WTC11 (cell line): ENCODE data around the gene TXNIP. TPM values are rescaled to one million over a fixed set of nuclear protein-coding genes. Genes with fewer than 3 reads are reported as not detected.

Experiments used
- ATAC-seq: fragments of 200-7000 bp; cut with Tn5 transposase; 2 replicates; pipeline ENCODE4 v1.10.0; 2021; ENCODE audit warnings: mild to moderate bottlenecking, moderate library complexity
- CTCF ChIA-PET: fragments of 300-600 bp; sonication (Branson Sonifier 250); formaldehyde crosslinking; loops from one replicate; lab custom pipeline; 2021; ENCODE audit warnings: antibody characterized with exemption; lab: Charles Lee
- POLR2A ChIA-PET: fragments of 350-600 bp; sonication (Branson Sonifier 250); formaldehyde crosslinking; loops from one replicate; lab custom pipeline; 2021; ENCODE audit warnings: antibody characterized with exemption; lab: Charles Lee
- DNase-seq: peaks from one replicate; pipeline ENCODE4 v3.0.0; 2021; ENCODE audit warnings: low spot score
- H3K27ac Mint-ChIP-seq: 2 replicates; pipeline ENCODE4 v1.8.0; 2021; ENCODE audit warnings: mixed read lengths
- H3K27me3 Mint-ChIP-seq: 2 replicates; pipeline ENCODE4 v1.8.0; 2021; ENCODE audit warnings: low read depth, mild to moderate bottlenecking, moderate library complexity, mixed read lengths
- H3K36me3 Mint-ChIP-seq: 2 replicates; pipeline ENCODE4 v1.8.0; 2021; ENCODE audit warnings: mixed read lengths
- H3K4me1 Mint-ChIP-seq: 2 replicates; pipeline ENCODE4 v1.8.0; 2022; ENCODE audit warnings: mixed read lengths
- H3K4me3 Mint-ChIP-seq: 2 replicates; pipeline ENCODE4 v1.8.0; 2021; ENCODE audit warnings: mild to moderate bottlenecking, moderate library complexity, mixed read lengths
- H3K9me3 Mint-ChIP-seq: 2 replicates; pipeline ENCODE4 v1.8.0; 2021; ENCODE audit warnings: mixed read lengths
- EMX1 ChIP-seq: fragments of 250-450 bp; sonication (Bioruptor Pico); IDR thresholded peaks from 2 replicates; pipeline ENCODE4 v1.8.0; 2021; ENCODE audit warnings: mild to moderate bottlenecking
- ESRRA ChIP-seq: sonication (generic); formaldehyde crosslinking; IDR thresholded peaks from 2 replicates; pipeline ENCODE4 v1.8.1; 2022; ENCODE audit warnings: mild to moderate bottlenecking, missing genetic modification reagents, borderline replicate concordance
- FOXK1 ChIP-seq: sonication (generic); formaldehyde crosslinking; IDR thresholded peaks from 2 replicates; pipeline ENCODE4 v1.8.0; 2022; ENCODE audit warnings: mild to moderate bottlenecking, moderate library complexity, missing genetic modification reagents
- FOXP1 ChIP-seq: sonication (generic); formaldehyde crosslinking; IDR thresholded peaks from 2 replicates; pipeline ENCODE4 v1.8.0; 2022; ENCODE audit warnings: missing genetic modification reagents, mild to moderate bottlenecking, moderate library complexity, borderline replicate concordance
- HMGA2 ChIP-seq: fragments of 250-450 bp; sonication (Bioruptor Pico); IDR thresholded peaks from 2 replicates; pipeline ENCODE4 v1.4.0; 2021; ENCODE audit warnings: mild to moderate bottlenecking, moderate library complexity
- MYBL2 ChIP-seq: sonication (generic); formaldehyde crosslinking; IDR thresholded peaks from 2 replicates; pipeline ENCODE4 v1.8.1; 2023; ENCODE audit warnings: mild to moderate bottlenecking, moderate library complexity, missing genetic modification reagents
- NFE2L1 ChIP-seq: sonication (generic); formaldehyde crosslinking; IDR thresholded peaks from 2 replicates; pipeline ENCODE4 v1.8.1; 2023; ENCODE audit warnings: missing genetic modification reagents
- NR3C1 ChIP-seq: sonication (generic); formaldehyde crosslinking; conservative IDR thresholded peaks from 2 replicates; pipeline ENCODE4 v1.8.1; 2023; ENCODE audit warnings: low read depth, mild to moderate bottlenecking, missing genetic modification reagents
- RELA ChIP-seq: sonication (generic); formaldehyde crosslinking; IDR thresholded peaks from 2 replicates; pipeline ENCODE4 v1.8.1; 2022; ENCODE audit warnings: missing genetic modification reagents, mild to moderate bottlenecking, borderline replicate concordance
- SOX15 ChIP-seq: fragments of 250-450 bp; sonication (Bioruptor Pico); IDR thresholded peaks from 2 replicates; pipeline ENCODE4 v1.9.0; 2021; ENCODE audit warnings: mild to moderate bottlenecking
- SP1 ChIP-seq: sonication (generic); formaldehyde crosslinking; conservative IDR thresholded peaks from 2 replicates; pipeline ENCODE4 v1.8.1; 2022; ENCODE audit warnings: missing genetic modification reagents
- ZNF263 ChIP-seq: sonication (generic); formaldehyde crosslinking; IDR thresholded peaks from 2 replicates; pipeline ENCODE4 v1.8.1; 2022; ENCODE audit warnings: low read depth, mild to moderate bottlenecking, moderate library complexity, missing genetic modification reagents
- ZNF671 ChIP-seq: fragments of 250-450 bp; sonication (Bioruptor Pico); IDR thresholded peaks from 2 replicates; pipeline ENCODE4 v1.8.0; 2021; ENCODE audit warnings: mild to moderate bottlenecking
- total RNA-seq: library from RNA; stranded (reverse); gene quantifications from 3 replicates; pipeline ENCODE4 v1.2.3, GENCODE V29; 2021
- TF ChIP-seq, protein P1 (sequence below): sonication (generic); formaldehyde crosslinking; IDR thresholded peaks from 2 replicates; pipeline ENCODE4 v1.8.1; 2022; ENCODE audit warnings: mild to moderate bottlenecking, missing genetic modification reagents, moderate library complexity, borderline replicate concordance
- TF ChIP-seq, protein P2 (sequence below): sonication (generic); formaldehyde crosslinking; IDR thresholded peaks from 2 replicates; pipeline ENCODE4 v1.8.0; 2022; ENCODE audit warnings: mild to moderate bottlenecking, missing genetic modification reagents
- TF ChIP-seq, protein P3 (sequence below): sonication (generic); formaldehyde crosslinking; IDR thresholded peaks from 2 replicates; pipeline ENCODE4 v1.8.1; 2022; ENCODE audit warnings: low read depth, mild to moderate bottlenecking, moderate library complexity, missing genetic modification reagents, borderline replicate concordance
- TF ChIP-seq, protein P4 (sequence below): sonication (generic); formaldehyde crosslinking; conservative IDR thresholded peaks from 2 replicates; pipeline ENCODE4 v1.8.1; 2023; ENCODE audit warnings: mild to moderate bottlenecking, low read depth, missing genetic modification reagents, moderate library complexity
- TF ChIP-seq, protein P5 (sequence below): fragments of 250-450 bp; sonication (Bioruptor Pico); conservative IDR thresholded peaks from 2 replicates; pipeline ENCODE4 v1.9.0; 2021; ENCODE audit warnings: mild to moderate bottlenecking
- TF ChIP-seq, protein P6 (sequence below): sonication (generic); formaldehyde crosslinking; IDR thresholded peaks from 2 replicates; pipeline ENCODE4 v1.8.0; 2022; ENCODE audit warnings: mild to moderate bottlenecking, missing genetic modification reagents
- TF ChIP-seq, protein P7 (sequence below): sonication (generic); formaldehyde crosslinking; IDR thresholded peaks from 2 replicates; pipeline ENCODE4 v1.8.1; 2023; ENCODE audit warnings: mild to moderate bottlenecking, missing genetic modification reagents

Gene TXNIP
- total RNA-seq, 1 experiment from 2014 or later: 56.7 TPM

DNA sequence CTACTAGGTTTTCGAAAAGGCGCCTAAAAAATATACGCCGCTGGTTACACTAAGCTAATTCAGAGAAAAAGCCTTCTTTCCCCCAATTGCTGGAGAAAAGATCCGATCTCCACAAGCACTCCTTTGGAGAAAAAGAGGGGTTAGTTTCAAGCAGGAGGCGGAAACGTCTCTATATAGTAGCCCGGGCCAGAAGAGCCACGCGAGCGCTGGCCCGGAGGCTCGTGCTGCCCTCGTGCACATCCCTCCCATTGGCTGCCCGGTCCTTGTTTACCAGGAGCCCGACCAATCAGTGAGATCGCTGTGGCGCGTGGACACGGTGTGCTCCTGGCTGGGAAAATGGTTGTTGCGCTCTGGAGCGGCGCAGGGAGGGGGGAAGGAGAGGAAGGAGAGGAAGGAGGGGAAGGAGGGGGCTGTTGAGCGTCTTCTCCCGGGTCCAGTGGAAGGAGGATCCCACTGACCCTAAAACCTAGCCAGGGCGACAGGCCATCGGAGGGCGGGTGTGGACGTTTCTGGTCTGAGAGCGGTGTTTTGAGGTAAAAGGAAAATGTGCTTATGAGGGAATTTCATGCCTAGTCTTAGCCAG, at the start of gene TXNIP (continued):
- TF ChIP-seq, protein P1, sequence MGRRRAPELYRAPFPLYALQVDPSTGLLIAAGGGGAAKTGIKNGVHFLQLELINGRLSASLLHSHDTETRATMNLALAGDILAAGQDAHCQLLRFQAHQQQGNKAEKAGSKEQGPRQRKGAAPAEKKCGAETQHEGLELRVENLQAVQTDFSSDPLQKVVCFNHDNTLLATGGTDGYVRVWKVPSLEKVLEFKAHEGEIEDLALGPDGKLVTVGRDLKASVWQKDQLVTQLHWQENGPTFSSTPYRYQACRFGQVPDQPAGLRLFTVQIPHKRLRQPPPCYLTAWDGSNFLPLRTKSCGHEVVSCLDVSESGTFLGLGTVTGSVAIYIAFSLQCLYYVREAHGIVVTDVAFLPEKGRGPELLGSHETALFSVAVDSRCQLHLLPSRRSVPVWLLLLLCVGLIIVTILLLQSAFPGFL (CRISPR knock-in tag): no peak
- TF ChIP-seq EMX1 (CRISPR knock-in tag): no peak
- TF ChIP-seq FOXP1 (CRISPR knock-in tag): no peak; the same call in 1 of the 2 replicates
- TF ChIP-seq, protein P2, sequence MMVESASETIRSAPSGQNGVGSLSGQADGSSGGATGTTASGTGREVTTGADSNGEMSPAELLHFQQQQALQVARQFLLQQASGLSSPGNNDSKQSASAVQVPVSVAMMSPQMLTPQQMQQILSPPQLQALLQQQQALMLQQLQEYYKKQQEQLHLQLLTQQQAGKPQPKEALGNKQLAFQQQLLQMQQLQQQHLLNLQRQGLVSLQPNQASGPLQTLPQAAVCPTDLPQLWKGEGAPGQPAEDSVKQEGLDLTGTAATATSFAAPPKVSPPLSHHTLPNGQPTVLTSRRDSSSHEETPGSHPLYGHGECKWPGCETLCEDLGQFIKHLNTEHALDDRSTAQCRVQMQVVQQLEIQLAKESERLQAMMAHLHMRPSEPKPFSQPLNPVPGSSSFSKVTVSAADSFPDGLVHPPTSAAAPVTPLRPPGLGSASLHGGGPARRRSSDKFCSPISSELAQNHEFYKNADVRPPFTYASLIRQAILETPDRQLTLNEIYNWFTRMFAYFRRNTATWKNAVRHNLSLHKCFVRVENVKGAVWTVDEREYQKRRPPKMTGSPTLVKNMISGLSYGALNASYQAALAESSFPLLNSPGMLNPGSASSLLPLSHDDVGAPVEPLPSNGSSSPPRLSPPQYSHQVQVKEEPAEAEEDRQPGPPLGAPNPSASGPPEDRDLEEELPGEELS (CRISPR knock-in tag): peak; percentile 73
- peak; percentile 67 for TF ChIP-seq SP1 (CRISPR knock-in tag)
- TF ChIP-seq, protein P3, sequence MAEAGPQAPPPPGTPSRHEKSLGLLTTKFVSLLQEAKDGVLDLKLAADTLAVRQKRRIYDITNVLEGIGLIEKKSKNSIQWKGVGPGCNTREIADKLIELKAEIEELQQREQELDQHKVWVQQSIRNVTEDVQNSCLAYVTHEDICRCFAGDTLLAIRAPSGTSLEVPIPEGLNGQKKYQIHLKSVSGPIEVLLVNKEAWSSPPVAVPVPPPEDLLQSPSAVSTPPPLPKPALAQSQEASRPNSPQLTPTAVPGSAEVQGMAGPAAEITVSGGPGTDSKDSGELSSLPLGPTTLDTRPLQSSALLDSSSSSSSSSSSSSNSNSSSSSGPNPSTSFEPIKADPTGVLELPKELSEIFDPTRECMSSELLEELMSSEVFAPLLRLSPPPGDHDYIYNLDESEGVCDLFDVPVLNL (CRISPR knock-in tag): no peak
- no peak for TF ChIP-seq ZNF671 (CRISPR knock-in tag)
- TF ChIP-seq RELA (CRISPR knock-in tag): no peak
- no peak for TF ChIP-seq MYBL2 (CRISPR knock-in tag)
- TF ChIP-seq, protein P4, sequence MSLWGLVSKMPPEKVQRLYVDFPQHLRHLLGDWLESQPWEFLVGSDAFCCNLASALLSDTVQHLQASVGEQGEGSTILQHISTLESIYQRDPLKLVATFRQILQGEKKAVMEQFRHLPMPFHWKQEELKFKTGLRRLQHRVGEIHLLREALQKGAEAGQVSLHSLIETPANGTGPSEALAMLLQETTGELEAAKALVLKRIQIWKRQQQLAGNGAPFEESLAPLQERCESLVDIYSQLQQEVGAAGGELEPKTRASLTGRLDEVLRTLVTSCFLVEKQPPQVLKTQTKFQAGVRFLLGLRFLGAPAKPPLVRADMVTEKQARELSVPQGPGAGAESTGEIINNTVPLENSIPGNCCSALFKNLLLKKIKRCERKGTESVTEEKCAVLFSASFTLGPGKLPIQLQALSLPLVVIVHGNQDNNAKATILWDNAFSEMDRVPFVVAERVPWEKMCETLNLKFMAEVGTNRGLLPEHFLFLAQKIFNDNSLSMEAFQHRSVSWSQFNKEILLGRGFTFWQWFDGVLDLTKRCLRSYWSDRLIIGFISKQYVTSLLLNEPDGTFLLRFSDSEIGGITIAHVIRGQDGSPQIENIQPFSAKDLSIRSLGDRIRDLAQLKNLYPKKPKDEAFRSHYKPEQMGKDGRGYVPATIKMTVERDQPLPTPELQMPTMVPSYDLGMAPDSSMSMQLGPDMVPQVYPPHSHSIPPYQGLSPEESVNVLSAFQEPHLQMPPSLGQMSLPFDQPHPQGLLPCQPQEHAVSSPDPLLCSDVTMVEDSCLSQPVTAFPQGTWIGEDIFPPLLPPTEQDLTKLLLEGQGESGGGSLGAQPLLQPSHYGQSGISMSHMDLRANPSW (CRISPR knock-in tag): no peak
- no peak for TF ChIP-seq NR3C1 (CRISPR knock-in tag)
- peak; percentile 32; the same call in 1 of the 2 replicates for TF ChIP-seq NFE2L1 (CRISPR knock-in tag)
- TF ChIP-seq, protein P5, sequence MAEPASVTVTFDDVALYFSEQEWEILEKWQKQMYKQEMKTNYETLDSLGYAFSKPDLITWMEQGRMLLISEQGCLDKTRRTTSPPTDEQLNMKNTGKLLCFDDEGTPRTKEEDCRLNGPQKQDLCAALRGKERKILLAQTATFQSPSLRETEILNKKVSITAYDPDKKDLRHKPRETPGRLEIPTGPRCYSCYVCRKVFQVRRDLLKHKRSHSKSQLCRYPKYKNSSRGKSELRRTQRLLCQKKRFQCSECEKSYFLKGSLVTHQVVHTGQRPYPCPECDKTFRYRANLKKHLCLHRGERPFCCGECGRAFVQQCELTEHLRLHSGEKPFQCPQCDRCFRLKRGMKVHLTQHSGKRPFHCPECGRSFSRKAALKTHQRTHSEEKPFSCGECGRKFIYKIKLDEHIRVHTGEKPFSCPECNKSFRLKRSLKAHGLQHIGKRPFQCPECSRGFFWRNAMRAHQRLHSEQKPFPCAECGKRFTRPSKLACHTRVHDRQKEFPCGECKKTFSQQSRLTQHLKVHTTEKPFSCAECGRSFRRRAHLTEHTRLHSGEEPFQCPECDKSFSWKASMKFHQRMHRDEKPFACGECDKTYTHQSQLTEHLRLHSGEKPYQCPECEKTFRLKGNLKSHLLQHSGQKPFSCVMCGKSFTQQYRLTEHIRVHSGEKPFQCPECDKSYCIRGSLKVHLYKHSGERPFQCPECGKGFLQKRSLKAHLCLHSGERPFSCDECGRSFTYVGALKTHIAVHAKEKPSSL (CRISPR knock-in tag): no peak
- TF ChIP-seq HMGA2 (CRISPR knock-in tag): no peak
- TF ChIP-seq ESRRA (CRISPR knock-in tag): no peak

DNA sequence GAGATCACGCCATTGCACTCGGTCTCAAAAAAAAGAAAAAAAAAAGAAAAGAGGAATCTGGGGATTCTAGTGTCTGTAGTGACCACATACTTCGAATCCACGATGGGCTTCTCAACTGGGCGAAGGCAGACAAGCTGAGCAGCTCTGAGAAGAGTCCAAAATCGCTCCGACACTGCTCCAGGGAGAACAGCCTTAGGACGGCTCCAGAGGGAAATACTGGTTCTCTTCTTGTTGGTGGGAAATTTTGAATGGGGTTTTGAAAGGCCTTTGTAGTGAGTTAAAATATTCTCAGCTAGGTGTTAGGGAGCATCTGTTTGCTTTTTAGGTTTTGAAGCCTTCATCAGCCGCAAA, 43.4 kb upstream of the TXNIP start:
- H3K36me3 Mint-ChIP-seq: no peaks in the 10 kb centered on the region
- peaks cover 4% of the 10 kb centered on the region for H3K4me1 Mint-ChIP-seq
- peak overlapping the region; percentile 100 for H3K4me3 Mint-ChIP-seq
- DNase-seq (no peak), ATAC-seq (no peak)
- peaks cover 4% of the 10 kb centered on the region; the same call in 1 of the 2 replicates for H3K27me3 Mint-ChIP-seq
- H3K27ac Mint-ChIP-seq: no peak overlapping the region; the same call in 1 of the 2 replicates
- ChIA-PET POLR2A (interaction anchor here (6.0 kb wide), 1 partner anchor 10 kb away, joined by 62 read pairs; no protein-coding TSS in a partner anchor), CTCF (interaction anchor here (1.0 to 5.3 kb wide), 5 partner anchors 8 to 194 kb away, joined by 3 to 25 read pairs (median 5); partner anchors contain the start of genes NUDT17 and PIAS3)
- H3K9me3 Mint-ChIP-seq: no peaks in the 10 kb centered on the region
- TF ChIP-seq FOXK1 (CRISPR knock-in tag) (no peak), ZNF263 (CRISPR knock-in tag) (no peak), MYBL2 (CRISPR knock-in tag) (no peak), SOX15 (CRISPR knock-in tag) (no peak)
- TF ChIP-seq, protein P3 (CRISPR knock-in tag): no peak
- TF ChIP-seq, protein P2 (CRISPR knock-in tag): no peak
- TF ChIP-seq, protein P6, sequence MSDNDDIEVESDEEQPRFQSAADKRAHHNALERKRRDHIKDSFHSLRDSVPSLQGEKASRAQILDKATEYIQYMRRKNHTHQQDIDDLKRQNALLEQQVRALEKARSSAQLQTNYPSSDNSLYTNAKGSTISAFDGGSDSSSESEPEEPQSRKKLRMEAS (CRISPR knock-in tag): no peak
- TF ChIP-seq, protein P7, sequence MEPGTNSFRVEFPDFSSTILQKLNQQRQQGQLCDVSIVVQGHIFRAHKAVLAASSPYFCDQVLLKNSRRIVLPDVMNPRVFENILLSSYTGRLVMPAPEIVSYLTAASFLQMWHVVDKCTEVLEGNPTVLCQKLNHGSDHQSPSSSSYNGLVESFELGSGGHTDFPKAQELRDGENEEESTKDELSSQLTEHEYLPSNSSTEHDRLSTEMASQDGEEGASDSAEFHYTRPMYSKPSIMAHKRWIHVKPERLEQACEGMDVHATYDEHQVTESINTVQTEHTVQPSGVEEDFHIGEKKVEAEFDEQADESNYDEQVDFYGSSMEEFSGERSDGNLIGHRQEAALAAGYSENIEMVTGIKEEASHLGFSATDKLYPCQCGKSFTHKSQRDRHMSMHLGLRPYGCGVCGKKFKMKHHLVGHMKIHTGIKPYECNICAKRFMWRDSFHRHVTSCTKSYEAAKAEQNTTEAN (CRISPR knock-in tag): no peak
